ENCODE data around the gene DNAJA4. TPM values are rescaled to one million over a fixed set of nuclear protein-coding genes. Genes with fewer than 3 reads are reported as not detected.
A peak's percentile ranks its signal among the peaks of the same experiment; 100 is the strongest.

The DNAJA4 gene
- total and polyA plus RNA-seq, 2 of the 13 experiments (the other 11 are each of a cell fraction or from before 2014, with no cell fraction given), result not detected

- no peak overlapping the region for H3K27ac ChIP-seq (ENCODE audit: extremely low read length, insufficient read depth, low read length)
- in situ Hi-C loops (cut with HindIII; ENCODE audit: extremely low pct_ligation_motif_present, low pct_unique_long_range_greater_than_20kb), result no loop called here
- WGBS (ENCODE audit: low lambda C conversion rate), result 0% methylated on average over 1 of the region's 1 CpG
- no peak overlapping the region for H3K4me2 ChIP-seq (ENCODE audit: low read depth, low read length)
- ChIA-PET CTCF (ENCODE audit: low intra/inter-chr PET ratio, low total read pairs) (no interaction called here), POLR2A (no interaction called here)
- no peak for DNase-seq (ENCODE audit: low spot score)
- H3K36me3 ChIP-seq (replicated peaks in 1 of 2; ENCODE audit: control insufficient read depth in 1 of 2, insufficient read depth in 2 of 2, low read length in 2 of 2), result no peaks in the 10 kb centered on the region
- intact Hi-C loops (cut with micrococcal nuclease; ENCODE audit: unreplicated experiment), result no loop called here
- FAIRE-seq, result no peak
- H3K4me1 ChIP-seq (ENCODE audit: insufficient read depth, low read length), result no peaks in the 10 kb centered on the region
- H4K20me1 ChIP-seq (ENCODE audit: insufficient read depth, low read length), result no peaks in the 10 kb centered on the region
- ATAC-seq, result no peak
- no peak overlapping the region for H3K4me3 ChIP-seq (replicated peaks in 1 of 3; ENCODE audit: insufficient read depth in 1 of 3, low read depth in 2 of 3, low read length in 3 of 3)
- H3K27me3 ChIP-seq (ENCODE audit: control insufficient read depth in 1 of 2, insufficient read depth in 2 of 2, low read length in 2 of 2), result peaks cover 2 to 9% of the 10 kb centered on the region in 2 experiments; a peak in 2 of 5 replicates
- no peak overlapping the region for H2AFZ ChIP-seq (ENCODE audit: low read length)
- H3K9ac ChIP-seq (ENCODE audit: insufficient read depth, low read depth, low read length), result no peak overlapping the region
- no peaks in the 10 kb centered on the region for H3K9me3 ChIP-seq (ENCODE audit: low read length)
- TF ChIP-seq MEIS2 (CRISPR knock-in tag; IDR thresholded peaks at IDR 0.05) (no peak), ZNF383 (CRISPR knock-in tag; IDR thresholded peaks at IDR 0.05; ENCODE audit: borderline replicate concordance) (no peak), ZNF546 (CRISPR knock-in tag; conservative IDR thresholded peaks at IDR 0.05) (no peak), CEBPB (IDR thresholded peaks at IDR 0.05; ENCODE audit: borderline replicate concordance, low read depth, low read length) (0 out of 2 replicates have a peak, but pooled peaks have one; percentile 27)
- no peaks in the 10 kb centered on the region for H3K79me2 ChIP-seq (ENCODE audit: insufficient read depth, low read length)
- BruUV-seq (replicated peaks), result no TSS peak
Measured at GRCh38 chr15:78327466-78327865, 63.1 kb downstream of the DNAJA4 start.

- H3K4me3 ChIP-seq (replicated peaks in 1 of 3; ENCODE audit: insufficient read depth in 1 of 3, low read depth in 2 of 3, low read length in 3 of 3), result no peak overlapping the region
- in situ Hi-C loops (cut with HindIII; ENCODE audit: extremely low pct_ligation_motif_present, low pct_unique_long_range_greater_than_20kb) (no loop called here), intact Hi-C loops (cut with micrococcal nuclease; ENCODE audit: unreplicated experiment) (no loop called here)
- no peak overlapping the region for H2AFZ ChIP-seq (ENCODE audit: low read length)
- no peak for DNase-seq (ENCODE audit: low spot score)
- no peak overlapping the region for H3K9ac ChIP-seq (ENCODE audit: insufficient read depth, low read depth, low read length)
- no peaks in the 10 kb centered on the region for H3K36me3 ChIP-seq (replicated peaks in 1 of 2; ENCODE audit: control insufficient read depth in 1 of 2, insufficient read depth in 2 of 2, low read length in 2 of 2)
- no peaks in the 10 kb centered on the region for H3K4me1 ChIP-seq (ENCODE audit: insufficient read depth, low read length)
- no peaks in the 10 kb centered on the region for H3K79me2 ChIP-seq (ENCODE audit: insufficient read depth, low read length)
- CTCF ChIA-PET (ENCODE audit: low intra/inter-chr PET ratio, low total read pairs), result no interaction called here
- H3K4me2 ChIP-seq (ENCODE audit: low read depth, low read length), result no peak overlapping the region
- peaks cover 2 to 7% of the 10 kb centered on the region in 2 experiments; a peak in 1 of 5 replicates for H3K27me3 ChIP-seq (ENCODE audit: control insufficient read depth in 1 of 2, insufficient read depth in 2 of 2, low read length in 2 of 2)
- no peak overlapping the region for H3K27ac ChIP-seq (ENCODE audit: extremely low read length, insufficient read depth, low read length)
- no TSS peak for BruUV-seq (replicated peaks)
- no peak for FAIRE-seq
- no peak for ATAC-seq
- H3K9me3 ChIP-seq (ENCODE audit: low read length), result no peaks in the 10 kb centered on the region
- POLR2A ChIA-PET, result no interaction called here
- H4K20me1 ChIP-seq (ENCODE audit: insufficient read depth, low read length), result no peaks in the 10 kb centered on the region
- WGBS (ENCODE audit: low lambda C conversion rate), result 5% methylated on average over 4 of the region's 4 CpGs
- TF ChIP-seq CAMTA2 (CRISPR knock-in tag; IDR thresholded peaks at IDR 0.05; ENCODE audit: borderline replicate concordance) (no peak), ZBTB8A (CRISPR knock-in tag; IDR thresholded peaks at IDR 0.05; ENCODE audit: borderline replicate concordance, low read depth) (no peak), ZNF672 (CRISPR knock-in tag; IDR thresholded peaks at IDR 0.05) (no peak), ARID2 (CRISPR knock-in tag; IDR thresholded peaks at IDR 0.05; ENCODE audit: borderline replicate concordance) (no peak), EED (CRISPR knock-in tag; IDR thresholded peaks at IDR 0.05) (no peak), ZNF335 (CRISPR knock-in tag; IDR thresholded peaks at IDR 0.05) (no peak), ZNF782 (CRISPR knock-in tag; IDR thresholded peaks at IDR 0.05; ENCODE audit: borderline replicate concordance) (no peak), SMARCE1 (IDR thresholded peaks at IDR 0.05; ENCODE audit: borderline replicate concordance) (no peak)
- TF ChIP-seq, protein P1, sequence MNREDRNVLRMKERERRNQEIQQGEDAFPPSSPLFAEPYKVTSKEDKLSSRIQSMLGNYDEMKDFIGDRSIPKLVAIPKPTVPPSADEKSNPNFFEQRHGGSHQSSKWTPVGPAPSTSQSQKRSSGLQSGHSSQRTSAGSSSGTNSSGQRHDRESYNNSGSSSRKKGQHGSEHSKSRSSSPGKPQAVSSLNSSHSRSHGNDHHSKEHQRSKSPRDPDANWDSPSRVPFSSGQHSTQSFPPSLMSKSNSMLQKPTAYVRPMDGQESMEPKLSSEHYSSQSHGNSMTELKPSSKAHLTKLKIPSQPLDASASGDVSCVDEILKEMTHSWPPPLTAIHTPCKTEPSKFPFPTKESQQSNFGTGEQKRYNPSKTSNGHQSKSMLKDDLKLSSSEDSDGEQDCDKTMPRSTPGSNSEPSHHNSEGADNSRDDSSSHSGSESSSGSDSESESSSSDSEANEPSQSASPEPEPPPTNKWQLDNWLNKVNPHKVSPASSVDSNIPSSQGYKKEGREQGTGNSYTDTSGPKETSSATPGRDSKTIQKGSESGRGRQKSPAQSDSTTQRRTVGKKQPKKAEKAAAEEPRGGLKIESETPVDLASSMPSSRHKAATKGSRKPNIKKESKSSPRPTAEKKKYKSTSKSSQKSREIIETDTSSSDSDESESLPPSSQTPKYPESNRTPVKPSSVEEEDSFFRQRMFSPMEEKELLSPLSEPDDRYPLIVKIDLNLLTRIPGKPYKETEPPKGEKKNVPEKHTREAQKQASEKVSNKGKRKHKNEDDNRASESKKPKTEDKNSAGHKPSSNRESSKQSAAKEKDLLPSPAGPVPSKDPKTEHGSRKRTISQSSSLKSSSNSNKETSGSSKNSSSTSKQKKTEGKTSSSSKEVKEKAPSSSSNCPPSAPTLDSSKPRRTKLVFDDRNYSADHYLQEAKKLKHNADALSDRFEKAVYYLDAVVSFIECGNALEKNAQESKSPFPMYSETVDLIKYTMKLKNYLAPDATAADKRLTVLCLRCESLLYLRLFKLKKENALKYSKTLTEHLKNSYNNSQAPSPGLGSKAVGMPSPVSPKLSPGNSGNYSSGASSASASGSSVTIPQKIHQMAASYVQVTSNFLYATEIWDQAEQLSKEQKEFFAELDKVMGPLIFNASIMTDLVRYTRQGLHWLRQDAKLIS (CRISPR knock-in tag; IDR thresholded peaks at IDR 0.05), result no peak
Measured at GRCh38 chr15:78329625-78330024, 65.3 kb downstream of the DNAJA4 start.

Data from HepG2 (cell line).